ENCODE results near the gene FIGNL2. TPM values are rescaled to one million over a fixed set of nuclear protein-coding genes. Genes with fewer than 3 reads are reported as not detected.
"Not testable (repeated sequence)": the region's sequence is repeated elsewhere in the genome, so short reads cannot be mapped to it uniquely, and the experiment has no call there.

FIGNL2 gene
- total RNA-seq, 2 donors from 2014 or later = 0.86 TPM

- H3K4me1 Mint-ChIP-seq (ENCODE audit: low read depth) = no peaks in the 10 kb centered on the region
- ATAC-seq (replicated peaks in 1 of 2) (no peak), DNase-seq (no peak)
- H3K36me3 Mint-ChIP-seq (ENCODE audit: insufficient read depth in 2 of 2) = no peaks in the 10 kb centered on the region
- H3K27me3 Mint-ChIP-seq (ENCODE audit: low read depth) = no peaks in the 10 kb centered on the region
- H3K9me3 Mint-ChIP-seq = no peaks in the 10 kb centered on the region
- H3K4me3 Mint-ChIP-seq = no peak overlapping the region
- no peak overlapping the region for H3K27ac Mint-ChIP-seq
Measured at GRCh38 chr12:51809193-51809592, 39.3 kb downstream of the FIGNL2 start.

- H3K9me3 Mint-ChIP-seq = no peaks in the 10 kb centered on the region
- no peak overlapping the region for H3K27ac Mint-ChIP-seq
- ATAC-seq (replicated peaks in 1 of 2) = no peak
- H3K4me3 Mint-ChIP-seq = no peak overlapping the region
- no peak for DNase-seq
- no peaks in the 10 kb centered on the region for H3K4me1 Mint-ChIP-seq (ENCODE audit: low read depth)
- no peaks in the 10 kb centered on the region for H3K36me3 Mint-ChIP-seq (ENCODE audit: insufficient read depth in 2 of 2)
- no peaks in the 10 kb centered on the region for H3K27me3 Mint-ChIP-seq (ENCODE audit: low read depth)
Measured at GRCh38 chr12:51806896-51807295, 41.6 kb downstream of the FIGNL2 start.

- Mint-ChIP-seq H3K36me3 (ENCODE audit: insufficient read depth in 2 of 2) (no peaks in the 10 kb centered on the region), H3K9me3 (no peaks in the 10 kb centered on the region), H3K4me3 (no peak overlapping the region), H3K4me1 (ENCODE audit: low read depth) (no peaks in the 10 kb centered on the region), H3K27me3 (ENCODE audit: low read depth) (no peaks in the 10 kb centered on the region), H3K27ac (no peak overlapping the region)
- DNase-seq (no peak), ATAC-seq (replicated peaks in 1 of 2) (no peak)
Measured at GRCh38 chr12:51801027-51801426, 47.5 kb downstream of the FIGNL2 start.

GRCh38 chr12:51798501-51798900, 50.0 kb downstream of the FIGNL2 start:
- ATAC-seq (replicated peaks in 1 of 2) (no peak), DNase-seq (no peak)
- no peaks in the 10 kb centered on the region for H3K36me3 Mint-ChIP-seq (ENCODE audit: insufficient read depth in 2 of 2)
- no peaks in the 10 kb centered on the region for H3K27me3 Mint-ChIP-seq (ENCODE audit: low read depth)
- no peak overlapping the region for H3K27ac Mint-ChIP-seq
- H3K4me1 Mint-ChIP-seq (ENCODE audit: low read depth) = no peaks in the 10 kb centered on the region
- H3K4me3 Mint-ChIP-seq = no peak overlapping the region
- H3K9me3 Mint-ChIP-seq = no peaks in the 10 kb centered on the region

- H3K4me3 Mint-ChIP-seq; DNase-seq; H3K4me1 Mint-ChIP-seq (ENCODE audit: low read depth); H3K36me3 Mint-ChIP-seq (ENCODE audit: insufficient read depth in 2 of 2); H3K27me3 Mint-ChIP-seq (ENCODE audit: low read depth); ATAC-seq (replicated peaks in 1 of 2); H3K27ac Mint-ChIP-seq; H3K9me3 Mint-ChIP-seq: not testable (repeated sequence)
Measured at GRCh38 chr12:51798051-51798450, 50.5 kb downstream of the FIGNL2 start.

- no peak overlapping the region for H3K27ac Mint-ChIP-seq
- H3K4me3 Mint-ChIP-seq = no peak overlapping the region
- ATAC-seq (replicated peaks in 1 of 2) (no peak), DNase-seq (no peak)
- no peaks in the 10 kb centered on the region for H3K27me3 Mint-ChIP-seq (ENCODE audit: low read depth)
- no peaks in the 10 kb centered on the region for H3K9me3 Mint-ChIP-seq
- no peaks in the 10 kb centered on the region for H3K36me3 Mint-ChIP-seq (ENCODE audit: insufficient read depth in 2 of 2)
- no peaks in the 10 kb centered on the region for H3K4me1 Mint-ChIP-seq (ENCODE audit: low read depth)
Measured at GRCh38 chr12:51797301-51797700, 51.2 kb downstream of the FIGNL2 start.

- no peak for DNase-seq
- no peaks in the 10 kb centered on the region for H3K27me3 Mint-ChIP-seq (ENCODE audit: low read depth)
- H3K9me3 Mint-ChIP-seq = no peaks in the 10 kb centered on the region
- no peaks in the 10 kb centered on the region for H3K36me3 Mint-ChIP-seq (ENCODE audit: insufficient read depth in 2 of 2)
- no peak overlapping the region for H3K27ac Mint-ChIP-seq
- no peak overlapping the region for H3K4me3 Mint-ChIP-seq
- ATAC-seq (replicated peaks in 1 of 2) = no peak
- no peaks in the 10 kb centered on the region for H3K4me1 Mint-ChIP-seq (ENCODE audit: low read depth)
Measured at GRCh38 chr12:51793201-51793600, 55.3 kb downstream of the FIGNL2 start.

- Mint-ChIP-seq H3K4me1 (ENCODE audit: low read depth) (no peaks in the 10 kb centered on the region), H3K9me3 (no peaks in the 10 kb centered on the region), H3K4me3 (no peak overlapping the region), H3K27ac (no peak overlapping the region), H3K36me3 (ENCODE audit: insufficient read depth in 2 of 2) (no peaks in the 10 kb centered on the region), H3K27me3 (ENCODE audit: low read depth) (no peaks in the 10 kb centered on the region)
- DNase-seq (no peak), ATAC-seq (replicated peaks in 1 of 2) (no peak)
Measured at GRCh38 chr12:51792417-51792816, 56.1 kb downstream of the FIGNL2 start.

GRCh38 chr12:51788876-51789275, 59.6 kb downstream of the FIGNL2 start:
- DNase-seq (no peak), ATAC-seq (replicated peaks in 1 of 2) (no peak)
- no peaks in the 10 kb centered on the region for H3K27me3 Mint-ChIP-seq (ENCODE audit: low read depth)
- H3K4me3 Mint-ChIP-seq = no peak overlapping the region
- no peaks in the 10 kb centered on the region for H3K36me3 Mint-ChIP-seq (ENCODE audit: insufficient read depth in 2 of 2)
- H3K4me1 Mint-ChIP-seq (ENCODE audit: low read depth) = peaks cover 15% of the 10 kb centered on the region
- H3K27ac Mint-ChIP-seq = no peak overlapping the region
- no peaks in the 10 kb centered on the region for H3K9me3 Mint-ChIP-seq

- ATAC-seq (replicated peaks in 1 of 2) = no peak
- Mint-ChIP-seq H3K27ac (no peak overlapping the region), H3K4me1 (ENCODE audit: low read depth) (peaks cover 15% of the 10 kb centered on the region), H3K36me3 (ENCODE audit: insufficient read depth in 2 of 2) (no peaks in the 10 kb centered on the region), H3K4me3 (no peak overlapping the region), H3K9me3 (no peaks in the 10 kb centered on the region), H3K27me3 (ENCODE audit: low read depth) (peaks cover 8% of the 10 kb centered on the region)
- DNase-seq = no peak
Measured at GRCh38 chr12:51785906-51786305, 62.6 kb downstream of the FIGNL2 start.

- Mint-ChIP-seq H3K4me1 (ENCODE audit: low read depth) (peaks cover 27% of the 10 kb centered on the region), H3K4me3 (no peak overlapping the region), H3K27ac (no peak overlapping the region), H3K9me3 (no peaks in the 10 kb centered on the region), H3K27me3 (ENCODE audit: low read depth) (peaks cover 8% of the 10 kb centered on the region), H3K36me3 (ENCODE audit: insufficient read depth in 2 of 2) (no peaks in the 10 kb centered on the region)
- no peak for ATAC-seq (replicated peaks in 1 of 2)
- DNase-seq = no peak
Measured at GRCh38 chr12:51784688-51785087, 63.8 kb downstream of the FIGNL2 start.

GRCh38 chr12:51779876-51780275, 68.6 kb downstream of the FIGNL2 start:
- no peak for DNase-seq
- peaks cover 24% of the 10 kb centered on the region for H3K4me1 Mint-ChIP-seq (ENCODE audit: low read depth)
- no peak overlapping the region for H3K4me3 Mint-ChIP-seq
- no peak for ATAC-seq (replicated peaks in 1 of 2)
- no peak overlapping the region for H3K27ac Mint-ChIP-seq
- peaks cover 8% of the 10 kb centered on the region for H3K27me3 Mint-ChIP-seq (ENCODE audit: low read depth)
- no peaks in the 10 kb centered on the region for H3K36me3 Mint-ChIP-seq (ENCODE audit: insufficient read depth in 2 of 2)
- no peaks in the 10 kb centered on the region for H3K9me3 Mint-ChIP-seq

- Mint-ChIP-seq H3K27me3 (ENCODE audit: low read depth) (peaks cover 8% of the 10 kb centered on the region), H3K9me3 (no peaks in the 10 kb centered on the region), H3K4me1 (ENCODE audit: low read depth) (peaks cover 14% of the 10 kb centered on the region), H3K27ac (no peak overlapping the region), H3K4me3 (no peak overlapping the region), H3K36me3 (ENCODE audit: insufficient read depth in 2 of 2) (no peaks in the 10 kb centered on the region)
- ATAC-seq (replicated peaks in 1 of 2) = no peak
- no peak for DNase-seq
Measured at GRCh38 chr12:51777973-51778372, 70.5 kb downstream of the FIGNL2 start.

GRCh38 chr12:51777457-51777856, 71.1 kb downstream of the FIGNL2 start:
- ATAC-seq (replicated peaks in 1 of 2) = no peak
- peaks cover 4% of the 10 kb centered on the region for H3K27me3 Mint-ChIP-seq (ENCODE audit: low read depth)
- peaks cover 14% of the 10 kb centered on the region for H3K4me1 Mint-ChIP-seq (ENCODE audit: low read depth)
- H3K36me3 Mint-ChIP-seq (ENCODE audit: insufficient read depth in 2 of 2) = no peaks in the 10 kb centered on the region
- H3K9me3 Mint-ChIP-seq = no peaks in the 10 kb centered on the region
- DNase-seq = no peak
- H3K4me3 Mint-ChIP-seq = no peak overlapping the region
- no peak overlapping the region for H3K27ac Mint-ChIP-seq

Data from activated T-cell treated with anti-CD3 and anti-CD28 coated beads, Interleukin-2, amount 50 U/mL, for 72 hours (primary cell).